HG03097 (cell line): Measurements from ENCODE around the gene BTD.

Experiments used
- ATAC-seq: cut with Tn5 transposase; IDR thresholded peaks from one replicate; pipeline ENCODE4 v1.9.1; 2021; ENCODE audit not compliant: unreplicated experiment, low FRiP score

Gene BTD

DNA sequence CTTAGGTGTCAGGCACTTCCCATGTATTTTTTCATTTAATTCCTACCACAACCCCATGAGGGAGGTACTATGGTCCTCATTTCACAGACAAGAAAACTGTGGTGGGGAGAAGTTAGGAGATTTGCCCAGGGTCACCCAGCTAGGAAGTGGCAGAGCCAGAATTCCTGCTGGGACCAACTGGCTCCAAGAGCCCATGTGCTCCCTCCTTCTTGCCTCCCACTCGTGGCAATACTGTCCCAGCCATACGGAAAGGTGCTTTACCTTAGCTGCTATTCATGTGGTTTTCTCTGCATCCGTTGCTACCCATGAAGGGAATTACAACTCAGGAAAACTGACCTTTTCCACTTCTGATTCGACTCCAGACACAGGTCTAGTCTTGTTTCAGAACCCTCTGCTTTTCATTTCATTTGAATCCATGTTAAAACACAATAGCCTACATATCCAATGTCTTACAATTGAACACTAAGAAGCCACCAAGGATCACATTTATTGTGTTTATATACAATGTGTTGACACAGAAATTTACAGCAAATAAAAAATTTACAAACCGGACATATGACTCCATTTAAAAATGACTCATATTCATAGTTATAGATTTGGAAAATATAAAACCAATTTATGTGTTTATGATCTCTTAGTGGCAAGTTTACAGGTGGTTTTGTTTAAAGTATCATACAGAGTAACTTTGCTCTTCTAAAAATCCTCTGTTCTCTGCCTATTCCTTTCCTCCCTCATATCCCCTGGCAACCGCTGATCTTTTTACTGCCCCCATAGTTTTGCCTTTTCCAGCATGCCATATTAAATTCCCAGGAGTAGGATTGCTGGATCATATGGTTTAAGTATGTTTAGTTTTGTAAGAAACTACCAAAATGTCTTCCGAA, 58.8 kb downstream of the BTD start:
- ATAC-seq, result no peak

- ATAC-seq, result no peak
These were observed 62.6 kb downstream of the BTD start for GRCh38 chr3:15664144-15664543.

DNA sequence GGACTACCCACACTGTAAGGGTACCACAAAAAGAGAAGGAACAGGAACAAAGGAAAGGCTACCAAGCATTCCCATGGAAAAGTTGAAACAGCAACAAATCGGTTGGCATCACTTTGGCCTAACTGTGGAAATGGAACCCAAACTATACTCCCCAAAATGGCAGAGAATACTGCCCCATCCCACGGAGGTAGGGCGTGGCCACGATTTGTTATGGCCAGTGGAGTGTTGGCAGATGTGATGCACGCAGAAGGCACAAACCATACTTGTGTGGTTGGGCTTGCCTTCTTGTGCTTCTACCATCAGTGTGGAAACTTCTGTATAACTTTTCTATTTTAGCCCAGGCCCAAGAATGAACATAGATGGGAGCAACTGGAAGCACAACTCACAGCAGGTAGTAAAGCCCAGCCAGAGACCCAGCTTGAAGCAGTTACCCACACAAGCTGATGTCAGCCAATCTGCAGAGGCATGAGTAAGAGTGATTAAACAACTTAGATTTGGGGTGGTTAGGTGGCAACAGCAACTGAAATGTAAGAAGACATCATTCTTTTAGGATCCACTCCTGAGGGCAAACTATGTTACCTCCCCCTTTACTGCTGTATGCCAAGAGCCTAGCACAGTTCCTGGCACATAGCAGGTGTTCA, 64.1 kb downstream of the BTD start:
- ATAC-seq, result no peak

GRCh38 chr3:15666277-15666676, 64.7 kb downstream of the BTD start:
- ATAC-seq, result no peak

DNA sequence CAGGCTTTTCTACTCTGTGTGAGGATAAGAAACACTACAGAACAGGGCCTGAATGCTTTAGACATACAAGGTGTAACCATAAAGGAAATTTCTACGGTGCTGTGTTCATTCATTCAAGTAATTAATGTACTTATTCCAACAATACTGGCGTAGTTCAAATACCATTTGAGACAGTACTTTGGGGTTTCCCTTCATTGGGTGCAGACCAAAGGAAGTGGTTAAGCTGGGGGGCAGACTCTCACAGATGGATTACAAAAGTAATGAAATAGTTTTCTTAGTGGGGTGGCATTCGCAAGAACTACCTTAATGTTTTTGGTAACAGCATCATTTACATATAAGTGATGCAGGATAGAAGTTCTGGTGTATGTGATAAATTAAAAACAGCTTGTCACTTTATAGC, 65.9 kb downstream of the BTD start:
- ATAC-seq, result no peak

DNA sequence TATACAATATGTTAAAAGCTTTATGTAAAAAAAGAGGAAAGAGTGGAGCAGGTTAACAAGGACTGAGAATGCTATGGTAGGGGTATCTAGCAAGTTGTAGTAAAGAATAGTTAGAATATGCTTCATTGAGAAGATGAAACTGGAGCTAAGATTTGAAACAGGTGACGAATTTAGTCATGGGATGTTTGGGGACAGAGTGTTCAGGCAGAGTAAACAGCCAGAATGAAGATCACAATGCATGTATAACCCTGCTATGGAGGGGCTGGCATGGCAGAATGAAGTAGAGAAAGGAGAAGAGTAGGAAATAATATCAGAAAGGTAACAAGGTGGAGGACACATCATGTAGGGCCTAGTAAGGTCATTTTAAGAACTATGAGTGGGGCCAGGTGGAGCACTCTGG, 72.0 kb downstream of the BTD start:
- no peak for ATAC-seq

DNA sequence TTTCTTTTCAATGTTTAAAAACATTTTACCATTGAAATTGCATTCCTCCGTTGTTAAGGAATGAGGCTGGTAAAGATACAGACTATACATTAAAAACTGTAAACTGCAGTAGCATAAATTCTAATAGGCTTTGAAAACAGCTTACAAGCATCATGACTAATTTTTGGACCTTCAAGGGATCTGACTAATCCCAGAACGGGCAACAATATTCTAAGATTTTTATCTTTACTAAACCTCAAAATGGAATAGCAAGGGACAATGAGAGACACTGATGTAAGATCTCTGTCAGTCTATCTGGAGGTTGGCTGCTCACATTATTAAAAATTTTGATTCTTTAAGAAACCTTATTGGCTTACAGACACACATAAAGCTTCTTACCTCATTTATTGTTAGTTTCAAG, 74.7 kb downstream of the BTD start:
- no peak for ATAC-seq

- ATAC-seq, result no peak
These were observed 77.8 kb downstream of the BTD start for GRCh38 chr3:15679306-15679705.

GRCh38 chr3:15681668-15682067, 80.1 kb downstream of the BTD start:
- ATAC-seq, result no peak

- no peak for ATAC-seq
These were observed 81.1 kb downstream of the BTD start for GRCh38 chr3:15682561-15683185.

- ATAC-seq, result no peak
These were observed 81.7 kb downstream of the BTD start for GRCh38 chr3:15683253-15683652.

DNA sequence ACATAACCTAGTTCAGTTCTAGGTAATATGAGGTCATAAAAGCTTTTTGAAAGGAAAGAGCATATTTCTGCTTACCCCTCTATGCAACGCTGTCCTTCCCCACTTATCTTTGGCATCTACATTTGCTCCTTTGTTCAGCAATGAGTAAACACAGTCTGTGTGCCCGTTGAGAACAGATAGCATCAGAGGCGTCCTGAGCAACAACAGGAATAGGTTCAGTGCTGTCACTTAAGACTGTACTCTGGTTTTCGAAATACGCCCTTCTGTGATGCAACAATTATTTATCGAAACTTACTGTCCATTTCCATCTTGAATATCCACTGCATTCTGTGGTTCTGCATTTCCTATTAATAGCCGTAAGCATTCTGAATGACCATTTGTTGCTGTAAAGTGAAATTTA, 84.4 kb downstream of the BTD start:
- ATAC-seq, result no peak

DNA sequence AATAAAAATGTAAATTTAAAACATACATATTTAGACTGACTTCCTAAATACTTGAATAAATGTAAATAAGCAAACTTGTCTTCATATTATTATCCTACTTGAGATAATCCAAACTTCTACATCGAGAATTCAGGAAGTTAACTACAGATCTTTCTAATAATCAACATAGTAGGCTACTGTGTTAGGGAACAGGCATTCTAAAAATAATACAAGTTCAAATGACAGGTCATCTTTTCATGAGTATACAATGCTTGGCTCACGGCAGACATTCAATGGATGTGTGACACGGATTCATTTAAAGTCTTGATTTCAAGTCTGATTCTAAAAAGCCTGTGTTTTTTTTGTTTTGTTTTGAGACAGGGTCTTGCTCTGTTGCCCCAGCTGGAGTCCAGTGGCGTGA, 88.7 kb downstream of the BTD start:
- no peak for ATAC-seq

DNA sequence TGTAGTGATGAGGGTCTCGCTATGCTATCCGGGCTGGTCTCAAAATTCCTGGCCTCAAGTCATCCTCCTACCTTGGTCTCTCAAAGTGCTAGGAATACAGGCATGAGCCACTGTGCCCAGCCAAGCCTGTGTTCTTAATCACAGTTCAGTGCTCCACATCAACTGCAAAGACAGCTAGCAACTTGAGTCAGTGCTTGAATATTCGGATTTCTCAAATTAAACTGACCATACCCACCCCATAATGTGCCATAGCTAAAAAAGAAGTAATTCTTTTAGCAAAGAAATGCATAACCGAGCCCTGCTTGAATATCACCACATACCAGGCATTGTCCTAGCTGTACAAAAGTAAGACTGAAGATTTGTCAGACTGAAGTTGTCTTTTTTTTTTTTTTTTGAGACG, 89.2 kb downstream of the BTD start:
- no peak for ATAC-seq

DNA sequence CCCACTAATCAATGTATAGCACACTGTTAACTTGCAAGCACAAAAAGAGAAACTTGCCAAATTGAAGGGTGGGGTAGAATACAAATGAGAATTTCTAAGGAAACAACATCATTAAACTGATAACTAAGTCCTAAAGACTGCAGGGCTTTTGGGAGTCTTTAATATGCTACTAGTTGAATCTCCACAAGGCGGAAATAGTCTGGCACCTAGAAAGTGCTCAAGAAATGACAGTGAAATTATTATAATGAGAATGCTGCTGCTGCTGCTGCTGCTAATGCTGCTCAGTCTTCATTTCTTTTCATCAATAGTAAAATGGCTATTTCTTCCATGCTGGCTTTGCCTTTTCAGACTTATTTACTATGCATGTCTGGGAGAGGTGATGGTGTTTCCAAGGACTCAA, 91.8 kb downstream of the BTD start:
- ATAC-seq, result no peak

GRCh38 chr3:15694628-15695027, 93.1 kb downstream of the BTD start:
- ATAC-seq, result no peak
